Stimulated activated CD8-positive, alpha-beta memory T cell treated with anti-CD3 and anti-CD28 coated beads, Interleukin-12 subunit alpha, Interleukin-12 subunit beta, amount 100 ng/mL, for 1 hour (primary cell): ENCODE measurements around the gene ZBTB32.
"Not testable (repeated sequence)": the region's sequence is repeated elsewhere in the genome, so short reads cannot be mapped to it uniquely, and the experiment has no call there.

Experiments used
- DNase-seq: peaks from one replicate; pipeline ENCODE4 v3.0.0-alpha.2; 2020; ENCODE audit warnings: low read depth

Gene ZBTB32

GRCh38 chr19:35704218-35704617, at the start of gene ZBTB32:
Gene ZBTB32 (plus strand): TSS chr19:35704558. CDS start chr19:35714627, 10,069 bp downstream.
- DNase-seq = no peak

- not testable (repeated sequence) for DNase-seq
Observed at GRCh38 chr19:35654828-35655227, 49.5 kb upstream of the ZBTB32 start.

GRCh38 chr19:35655600-35655999, 48.8 kb upstream of the ZBTB32 start:
- DNase-seq = no peak

GRCh38 chr19:35656700-35657099, 47.7 kb upstream of the ZBTB32 start:
- DNase-seq = no peak

GRCh38 chr19:35657904-35658700, 46.3 kb upstream of the ZBTB32 start:
- no peak for DNase-seq

- no peak for DNase-seq
Observed at GRCh38 chr19:35661995-35662340, 42.4 kb upstream of the ZBTB32 start.

- no peak for DNase-seq
Observed at GRCh38 chr19:35663981-35664380, 40.4 kb upstream of the ZBTB32 start.

GRCh38 chr19:35665157-35665556, 39.2 kb upstream of the ZBTB32 start:
- DNase-seq = no peak

GRCh38 chr19:35665604-35666003, 38.8 kb upstream of the ZBTB32 start:
- DNase-seq = no peak

- DNase-seq = no peak
Observed at GRCh38 chr19:35666251-35666913, 38.0 kb upstream of the ZBTB32 start, which contains the start of gene UPK1A. Gene UPK1A (plus strand): TSS chr19:35666517. CDS start chr19:35666813, 296 bp downstream.

- DNase-seq = no peak
Observed at GRCh38 chr19:35669566-35669965, 34.8 kb upstream of the ZBTB32 start.

- DNase-seq = no peak
Observed at GRCh38 chr19:35669974-35670373, 34.4 kb upstream of the ZBTB32 start.

- no peak for DNase-seq
Observed at GRCh38 chr19:35670686-35671085, 33.7 kb upstream of the ZBTB32 start.

- DNase-seq = no peak
Observed at GRCh38 chr19:35671818-35672217, 32.5 kb upstream of the ZBTB32 start.

- peak; percentile 6 for DNase-seq
Observed at GRCh38 chr19:35673121-35673804, 31.1 kb upstream of the ZBTB32 start.

GRCh38 chr19:35675589-35676140, 28.7 kb upstream of the ZBTB32 start:
- DNase-seq = no peak

GRCh38 chr19:35689836-35690235, 14.5 kb upstream of the ZBTB32 start:
- no peak for DNase-seq

GRCh38 chr19:35691106-35691505, 13.3 kb upstream of the ZBTB32 start:
- not testable (repeated sequence) for DNase-seq

- DNase-seq = no peak
Observed at GRCh38 chr19:35692010-35692409, 12.3 kb upstream of the ZBTB32 start.

- DNase-seq = no peak
Observed at GRCh38 chr19:35693422-35693821, 10.9 kb upstream of the ZBTB32 start.

GRCh38 chr19:35693835-35694599, 10.3 kb upstream of the ZBTB32 start:
- peak; percentile 84 for DNase-seq

- no peak for DNase-seq
Observed at GRCh38 chr19:35695895-35696422, 8.4 kb upstream of the ZBTB32 start.
